ENCODE measurements around the gene BEX4. TPM values are rescaled to one million over a fixed set of nuclear protein-coding genes. Genes with fewer than 3 reads are reported as not detected.

BEX4 gene
- total and polyA plus RNA-seq, 2 donors (not counting 3 experiments of a cell fraction or from before 2014, with no cell fraction given), result 17.8 to 30.3 TPM

DNA sequence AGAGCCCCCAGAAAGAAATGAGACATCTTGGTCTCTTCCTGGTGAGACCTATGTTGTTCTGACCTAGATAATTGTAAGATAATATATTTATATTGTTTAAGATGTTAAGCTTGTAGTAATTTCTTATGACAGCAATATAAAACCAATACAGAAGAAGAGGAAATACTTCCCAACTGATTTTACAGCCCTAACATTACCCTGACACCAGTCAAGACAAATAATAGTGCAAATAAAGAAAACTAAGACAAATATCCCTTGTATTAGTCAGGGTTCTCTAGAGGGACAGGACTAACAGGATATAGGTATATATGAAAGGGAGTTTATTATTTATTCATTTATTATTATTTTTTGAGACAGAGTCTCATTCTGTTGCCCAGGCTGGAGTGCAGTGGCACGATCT is 21.4 kb downstream of the BEX4 start:
- ChIA-PET POLR2A (no interaction called here), CTCF (interaction anchor here (1.4 kb wide), 1 partner anchor 292 kb away, joined by 3 read pairs; no protein-coding TSS in a partner anchor)
- FAIRE-seq, result no peak
- H3K4me1 ChIP-seq (ENCODE audit: control insufficient read depth, extremely low read depth, insufficient read depth, low read length), result no peaks in the 10 kb centered on the region
- no peaks in the 10 kb centered on the region for H3K9me3 ChIP-seq (replicated peaks; ENCODE audit: control insufficient read depth, insufficient read depth, low read length)
- dilution Hi-C loops (cut with MboI; ENCODE audit: extremely low pct_ligation_motif_present, low sequenced_read_pairs) (no loop called here), intact Hi-C loops (cut with micrococcal nuclease) (no loop called here)
- no peaks in the 10 kb centered on the region for H3K9me1 ChIP-seq (replicated peaks; ENCODE audit: control insufficient read depth, extremely low read depth, insufficient read depth, low read length)
- H3K36me3 ChIP-seq (ENCODE audit: control insufficient read depth in 2 of 2, extremely low read depth in 1 of 2, insufficient read depth in 2 of 2, low read length in 2 of 2), result no peaks in the 10 kb centered on the region
- no peaks in the 10 kb centered on the region for H3K79me2 ChIP-seq (ENCODE audit: control insufficient read depth, insufficient read depth, low read length)
- no peak overlapping the region for H3K9ac ChIP-seq (replicated peaks; ENCODE audit: extremely low read depth, insufficient read depth, low read length)
- no peak overlapping the region for H3K4me3 ChIP-seq (replicated peaks in 1 of 3; ENCODE audit: insufficient read depth in 1 of 3, low read depth in 1 of 3, low read length in 3 of 3)
- H3K27me3 ChIP-seq (ENCODE audit: control insufficient read depth in 2 of 2, insufficient read depth in 2 of 2, low read length in 2 of 2), result no peaks in the 10 kb centered on the region
- H3K27ac ChIP-seq (ENCODE audit: insufficient read depth, low read depth, low read length), result no peak overlapping the region
- BruUV-seq (replicated peaks), result no TSS peak
- H3K4me2 ChIP-seq (ENCODE audit: insufficient read depth, low read length), result no peak overlapping the region
- DNase-seq (ENCODE audit: low read depth, low spot score), result no peak
- H2AFZ ChIP-seq (ENCODE audit: low read depth, low read length), result no peak overlapping the region
- no peaks in the 10 kb centered on the region for H4K20me1 ChIP-seq (replicated peaks; ENCODE audit: control insufficient read depth, extremely low read depth, insufficient read depth, low read length)
- TF ChIP-seq, protein P1, sequence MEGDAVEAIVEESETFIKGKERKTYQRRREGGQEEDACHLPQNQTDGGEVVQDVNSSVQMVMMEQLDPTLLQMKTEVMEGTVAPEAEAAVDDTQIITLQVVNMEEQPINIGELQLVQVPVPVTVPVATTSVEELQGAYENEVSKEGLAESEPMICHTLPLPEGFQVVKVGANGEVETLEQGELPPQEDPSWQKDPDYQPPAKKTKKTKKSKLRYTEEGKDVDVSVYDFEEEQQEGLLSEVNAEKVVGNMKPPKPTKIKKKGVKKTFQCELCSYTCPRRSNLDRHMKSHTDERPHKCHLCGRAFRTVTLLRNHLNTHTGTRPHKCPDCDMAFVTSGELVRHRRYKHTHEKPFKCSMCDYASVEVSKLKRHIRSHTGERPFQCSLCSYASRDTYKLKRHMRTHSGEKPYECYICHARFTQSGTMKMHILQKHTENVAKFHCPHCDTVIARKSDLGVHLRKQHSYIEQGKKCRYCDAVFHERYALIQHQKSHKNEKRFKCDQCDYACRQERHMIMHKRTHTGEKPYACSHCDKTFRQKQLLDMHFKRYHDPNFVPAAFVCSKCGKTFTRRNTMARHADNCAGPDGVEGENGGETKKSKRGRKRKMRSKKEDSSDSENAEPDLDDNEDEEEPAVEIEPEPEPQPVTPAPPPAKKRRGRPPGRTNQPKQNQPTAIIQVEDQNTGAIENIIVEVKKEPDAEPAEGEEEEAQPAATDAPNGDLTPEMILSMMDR (IDR thresholded peaks at IDR 0.05; ENCODE audit: extremely low read depth in 1 of 2, insufficient read depth in 1 of 2, low read depth in 1 of 2, low read length in 2 of 2), result no peak
- no peak for TF ChIP-seq FOS (IDR thresholded peaks at IDR 0.05; ENCODE audit: borderline replicate concordance, insufficient read depth, low read length)
- TF ChIP-seq POLR2AphosphoS5 (IDR thresholded peaks at IDR 0.05; ENCODE audit: insufficient read depth, low read depth, low read length), result no peak
- TF ChIP-seq, protein P2, sequence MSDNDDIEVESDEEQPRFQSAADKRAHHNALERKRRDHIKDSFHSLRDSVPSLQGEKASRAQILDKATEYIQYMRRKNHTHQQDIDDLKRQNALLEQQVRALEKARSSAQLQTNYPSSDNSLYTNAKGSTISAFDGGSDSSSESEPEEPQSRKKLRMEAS (IDR thresholded peaks at IDR 0.05; ENCODE audit: insufficient read depth, insufficient read length), result no peak
- TF ChIP-seq MYC (IDR thresholded peaks at IDR 0.05; ENCODE audit: low read depth, low read length), result no peak
- TF ChIP-seq POLR2A (IDR thresholded peaks at IDR 0.05; ENCODE audit: low read depth, low read length), result no peak
- no peak for TF ChIP-seq EZH2 (IDR thresholded peaks at IDR 0.05; ENCODE audit: borderline replicate concordance, low read depth, low read length, severe bottlenecking)
- no peak for TF ChIP-seq JUN (IDR thresholded peaks at IDR 0.05; ENCODE audit: borderline replicate concordance, insufficient read depth, insufficient read length, low read depth)
- no peak for TF ChIP-seq GATA2 (IDR thresholded peaks at IDR 0.05; ENCODE audit: insufficient read depth, insufficient read length, low read depth, low read length)

Data from endothelial cell of umbilical vein (primary cell).